Osteocyte (in vitro differentiated cells): ENCODE measurements around the gene IFT20. TPM values are rescaled to one million over a fixed set of nuclear protein-coding genes. Genes with fewer than 3 reads are reported as not detected.
"Not testable (repeated sequence)": the region's sequence is repeated elsewhere in the genome, so short reads cannot be mapped to it uniquely, and the experiment has no call there.

Experiments used
- DNase-seq: peaks from one replicate; pipeline ENCODE4 v3.0.0; 2021; ENCODE audit warnings: mixed read lengths; ENCODE audit not compliant: unreplicated experiment; ENCODE audit errors: extremely low spot score
- H3K27ac Mint-ChIP-seq: one replicate; pipeline ENCODE4 v1.8.0; 2021; ENCODE audit warnings: mild to moderate bottlenecking, mixed read lengths; ENCODE audit not compliant: unreplicated experiment
- H3K27me3 Mint-ChIP-seq: one replicate; pipeline ENCODE4 v1.8.0; 2021; ENCODE audit warnings: mixed read lengths; ENCODE audit not compliant: unreplicated experiment
- H3K36me3 Mint-ChIP-seq: one replicate; pipeline ENCODE4 v1.8.0; 2021; ENCODE audit warnings: mixed read lengths; ENCODE audit not compliant: unreplicated experiment
- H3K4me1 Mint-ChIP-seq: one replicate; pipeline ENCODE4 v1.8.0; 2021; ENCODE audit warnings: mixed read lengths; ENCODE audit not compliant: unreplicated experiment
- H3K4me3 Mint-ChIP-seq: one replicate; pipeline ENCODE4 v1.8.0; 2021; ENCODE audit warnings: mild to moderate bottlenecking, moderate library complexity, mixed read lengths; ENCODE audit not compliant: unreplicated experiment
- H3K9me3 Mint-ChIP-seq: one replicate; pipeline ENCODE4 v1.8.0; 2021; ENCODE audit warnings: mixed read lengths; ENCODE audit not compliant: unreplicated experiment
- CTCF ChIP-seq: fragments of 200-600 bp; sonication (generic); IDR thresholded peaks from 2 replicates; pipeline ENCODE4 v1.5.0; 2021; ENCODE audit warnings: antibody characterized with exemption, mild to moderate bottlenecking, moderate library complexity
- total RNA-seq: library from RNA; stranded (reverse); gene quantifications from 2 replicates; pipeline ENCODE4 v1.2.1, GENCODE V29; 2021

Gene IFT20
- total RNA-seq, 1 donor from 2014 or later, result 61.9 TPM

- Mint-ChIP-seq H3K27me3 (no peaks in the 10 kb centered on the region), H3K4me3 (no peak overlapping the region), H3K4me1 (peaks cover 27% of the 10 kb centered on the region), H3K36me3 (peaks cover 18% of the 10 kb centered on the region), H3K9me3 (no peaks in the 10 kb centered on the region), H3K27ac (no peak overlapping the region)
- TF ChIP-seq CTCF, result no peak
- DNase-seq, result no peak
Observed at GRCh38 chr17:28340374-28340773, 5.1 kb upstream of the IFT20 start.

DNA sequence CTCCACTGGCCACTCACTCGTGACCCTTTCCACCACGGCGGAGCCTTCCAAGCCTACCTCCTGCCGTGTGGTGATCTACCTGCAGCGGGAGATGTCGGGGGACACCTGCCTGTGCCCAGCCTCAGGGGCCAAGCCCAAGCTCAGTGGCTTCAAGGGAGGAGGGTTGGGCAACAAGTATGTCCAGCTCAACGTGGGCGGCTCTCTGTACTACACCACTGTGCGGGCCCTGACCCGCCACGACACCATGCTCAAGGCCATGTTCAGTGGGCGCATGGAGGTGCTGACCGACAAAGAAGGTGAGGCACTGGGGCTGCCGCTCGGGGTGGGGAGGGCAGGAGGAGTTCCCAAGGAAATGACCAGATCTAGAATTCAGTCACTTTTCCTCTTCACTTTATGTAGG, 4.2 kb upstream of the IFT20 start:
- Mint-ChIP-seq H3K36me3 (peaks cover 16% of the 10 kb centered on the region), H3K9me3 (no peaks in the 10 kb centered on the region), H3K4me3 (no peak overlapping the region), H3K27ac (no peak overlapping the region), H3K27me3 (no peaks in the 10 kb centered on the region), H3K4me1 (peaks cover 33% of the 10 kb centered on the region)
- no peak for TF ChIP-seq CTCF
- DNase-seq, result no peak

GRCh38 chr17:28338769-28339212, 3.5 kb upstream of the IFT20 start:
- Mint-ChIP-seq H3K36me3 (peaks cover 16% of the 10 kb centered on the region), H3K4me3 (peak overlapping the region; percentile 32), H3K4me1 (peaks cover 39% of the 10 kb centered on the region), H3K27ac (peak overlapping the region; percentile 98)
- not testable (repeated sequence) for DNase-seq, H3K9me3 Mint-ChIP-seq, H3K27me3 Mint-ChIP-seq

DNA sequence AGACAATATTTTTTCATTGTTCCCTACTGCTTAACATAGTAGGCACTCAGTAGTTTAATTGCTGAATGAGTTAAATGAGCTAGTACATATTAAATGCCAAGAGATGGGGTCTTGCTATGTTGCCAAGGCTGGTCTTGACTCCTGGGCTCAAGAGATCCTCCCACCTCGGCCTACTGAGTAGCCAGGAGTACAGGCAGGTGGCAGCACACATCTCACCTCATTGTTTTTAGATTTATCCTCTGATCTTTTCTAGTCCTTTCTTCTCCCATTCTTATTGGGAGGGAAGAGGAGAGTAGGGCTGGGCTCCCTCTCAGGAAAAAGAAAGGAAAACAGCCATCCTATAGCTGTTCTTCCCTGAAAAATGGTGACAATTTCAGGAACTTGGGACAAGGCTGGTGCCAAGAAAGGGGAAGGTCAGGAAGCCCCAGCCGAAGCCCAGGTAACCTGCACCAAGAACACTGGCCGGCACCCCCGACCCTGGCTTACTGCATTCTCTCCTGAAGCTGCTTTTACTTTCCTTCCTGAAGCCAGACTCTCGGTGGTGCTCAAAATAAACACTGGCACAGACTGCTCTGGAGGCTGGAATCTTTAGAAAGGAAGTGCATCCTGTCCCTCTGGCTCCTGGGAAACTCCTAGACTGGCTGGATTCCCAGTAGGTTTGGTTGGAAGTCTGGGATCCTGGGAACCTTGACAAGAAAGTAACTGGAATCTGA, 2.9 kb upstream of the IFT20 start:
- H3K4me3 Mint-ChIP-seq, result peak overlapping the region; percentile 32
- H3K27me3 Mint-ChIP-seq, result no peaks in the 10 kb centered on the region
- no peaks in the 10 kb centered on the region for H3K9me3 Mint-ChIP-seq
- peaks cover 45% of the 10 kb centered on the region for H3K4me1 Mint-ChIP-seq
- peaks cover 16% of the 10 kb centered on the region for H3K36me3 Mint-ChIP-seq
- no peak for DNase-seq
- TF ChIP-seq CTCF, result no peak
- H3K27ac Mint-ChIP-seq, result peak overlapping the region; percentile 98

DNA sequence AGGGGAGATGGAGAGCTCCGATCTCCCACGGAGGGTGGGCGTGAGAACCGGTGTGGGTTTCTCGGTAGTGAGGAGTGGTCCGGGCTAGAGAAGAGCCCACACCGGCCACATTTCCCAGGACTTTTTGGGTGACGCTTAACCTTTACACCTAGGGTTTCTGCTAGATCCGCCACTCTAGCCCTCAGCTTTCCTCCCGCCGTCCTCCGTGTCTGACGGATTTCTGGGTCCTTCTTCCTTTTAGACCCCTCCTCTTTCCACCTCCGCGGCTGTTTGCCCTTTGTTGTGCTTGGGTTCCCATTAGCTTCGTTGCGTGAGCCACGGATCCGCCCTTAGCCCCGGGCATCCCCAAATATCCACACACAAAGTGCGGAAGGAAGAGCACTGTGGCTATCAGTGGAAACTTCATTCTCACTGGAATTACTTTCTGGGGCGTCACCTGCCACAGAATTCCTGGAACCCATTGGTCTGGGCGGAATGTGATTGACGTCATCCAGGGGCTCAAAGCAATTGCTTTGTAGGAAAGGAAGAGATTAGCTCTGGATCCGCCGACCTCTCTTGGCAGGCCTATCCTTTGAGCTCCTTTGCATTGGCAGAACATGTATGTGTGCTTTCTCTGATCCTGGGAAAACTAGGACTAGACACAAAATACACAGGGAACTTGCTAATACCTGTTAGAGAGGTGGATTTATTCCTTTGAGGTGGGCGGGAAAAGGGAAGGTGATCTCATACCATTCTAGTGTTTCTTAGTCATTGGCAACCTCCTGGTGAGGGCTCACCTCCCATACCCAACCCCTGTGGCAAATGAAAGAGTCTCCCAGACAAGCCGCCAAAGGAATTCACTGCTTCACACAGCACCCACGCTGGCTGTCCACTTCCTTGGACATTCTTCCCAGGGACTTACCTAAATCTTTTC, 943 bp upstream of the IFT20 start:
- TF ChIP-seq CTCF, result peak; percentile 7
- Mint-ChIP-seq H3K36me3 (peaks cover 14% of the 10 kb centered on the region), H3K9me3 (no peaks in the 10 kb centered on the region), H3K27ac (peak overlapping the region; percentile 98), H3K27me3 (no peaks in the 10 kb centered on the region), H3K4me1 (peaks cover 55% of the 10 kb centered on the region), H3K4me3 (peak overlapping the region; percentile 98)
- DNase-seq, result no peak
